Endothelial cell of umbilical vein (primary cell): ENCODE results near the gene C22orf42. TPM values are rescaled to one million over a fixed set of nuclear protein-coding genes. Genes with fewer than 3 reads are reported as not detected.

Experiments
- BruUV-seq: library from RNA; stranded (reverse); fragments of 400-500 nt; replicated peaks from 2 replicates; lab custom pipeline; 2021; lab: Mats Ljungman, UMichigan
- CTCF ChIA-PET: fragments of 300-600, 350-600 bp; sonication (Branson Sonifier 250); formaldehyde crosslinking; loops from one replicate; lab custom pipeline; 2021; ENCODE audit warnings: antibody characterized with exemption, inconsistent platforms; lab: Charles Lee
- POLR2A ChIA-PET: fragments of 300-600, 350-600 bp; sonication (Branson Sonifier 250); formaldehyde crosslinking; loops from one replicate; lab custom pipeline; 2021; ENCODE audit warnings: antibody characterized with exemption, inconsistent platforms; lab: Charles Lee
- DNase-seq: peaks from one replicate; pipeline ENCODE4 v3.0.0-alpha.2; 2011; ENCODE audit warnings: low read depth, low spot score
- FAIRE-seq: peaks from 2 replicates; lab custom pipeline; 2011; peaks lifted over from hg19 to GRCh38; lab: Jason Lieb, UNC
- H2AFZ ChIP-seq: 2 replicates; pipeline ENCODE4 v1.6.0; 2012; ENCODE audit warnings: low read depth, low read length, control low read depth, inconsistent platforms
- H3K27ac ChIP-seq: 2 replicates; pipeline ENCODE4 v1.5.1; 2011; ENCODE audit warnings: low read depth, mild to moderate bottlenecking, control low read depth, low read length, moderate library complexity; ENCODE audit not compliant: insufficient read depth
- H3K27me3 ChIP-seq, 2 experiments: 2 replicates each; pipeline versions ENCODE4 v1.6.0 to v1.6.1; 2011; ENCODE audit warnings: low read length in 2 of 2, mixed read lengths in 1 of 2; ENCODE audit not compliant: control insufficient read depth in 2 of 2, insufficient read depth in 2 of 2
- H3K36me3 ChIP-seq, 2 experiments: 2 replicates in 1 of 2; 3 replicates in 1 of 2; pipeline ENCODE4 v1.5.1; 2011; ENCODE audit warnings: low read length in 2 of 2, mild to moderate bottlenecking in 1 of 2, moderate library complexity in 1 of 2; ENCODE audit not compliant: control insufficient read depth in 2 of 2, insufficient read depth in 2 of 2; ENCODE audit errors: extremely low read depth in 1 of 2
- H3K4me1 ChIP-seq: 3 replicates; pipeline ENCODE4 v1.5.1; 2011; ENCODE audit warnings: mild to moderate bottlenecking, low read length; ENCODE audit not compliant: control insufficient read depth, insufficient read depth; ENCODE audit errors: extremely low read depth
- H3K4me2 ChIP-seq: 2 replicates; pipeline ENCODE4 v1.6.1; 2011; ENCODE audit warnings: low read length, control low read depth, mixed read lengths; ENCODE audit not compliant: insufficient read depth
- H3K4me3 ChIP-seq, 3 experiments: fragments of 200-600 bp in 1 of 3; sonication (generic), shearing (Covaris generic) in 1 of 3; replicated peaks in 1 of 3; 2 replicates each; pipeline ENCODE4 v1.5.1; 2011 to 2016; ENCODE audit warnings: control low read depth in 3 of 3, low read length in 3 of 3, mild to moderate bottlenecking in 2 of 3, inconsistent platforms in 1 of 3, low read depth in 1 of 3, moderate library complexity in 1 of 3; ENCODE audit not compliant: insufficient read depth in 1 of 3
- H3K79me2 ChIP-seq: 2 replicates; pipeline ENCODE4 v1.6.0; 2012; ENCODE audit warnings: low read length, inconsistent platforms; ENCODE audit not compliant: control insufficient read depth, insufficient read depth
- H3K9ac ChIP-seq: replicated peaks from 2 replicates; pipeline ENCODE3; 2011; ENCODE audit warnings: low read length, control low read depth; ENCODE audit not compliant: insufficient read depth; ENCODE audit errors: extremely low read depth
- H3K9me1 ChIP-seq: replicated peaks from 3 replicates; pipeline ENCODE4 v1.6.0; 2011; ENCODE audit warnings: mild to moderate bottlenecking, low read length; ENCODE audit not compliant: control insufficient read depth, insufficient read depth; ENCODE audit errors: extremely low read depth
- H3K9me3 ChIP-seq: replicated peaks from 2 replicates; pipeline ENCODE4 v1.5.1; 2012; ENCODE audit warnings: low read length, inconsistent platforms; ENCODE audit not compliant: control insufficient read depth, insufficient read depth
- H4K20me1 ChIP-seq: replicated peaks from 2 replicates; pipeline ENCODE3; 2011; ENCODE audit warnings: mild to moderate bottlenecking, low read length; ENCODE audit not compliant: control insufficient read depth, insufficient read depth; ENCODE audit errors: extremely low read depth
- CTCF ChIP-seq, 2 donors: IDR thresholded peaks; 1 replicate in 1 of 2; 2 replicates in 1 of 2; pipeline ENCODE4 v1.5.1; 2011; ENCODE audit warnings: low read length in 2 of 2, mild to moderate bottlenecking in 2 of 2, moderate library complexity in 2 of 2, control low read depth in 1 of 2, inconsistent platforms in 1 of 2, low read depth in 1 of 2; ENCODE audit not compliant: insufficient read depth in 1 of 2; ENCODE audit errors: extremely low read depth in 1 of 2
- EZH2 ChIP-seq: IDR thresholded peaks from 2 replicates; pipeline ENCODE4 v1.6.1; 2012; ENCODE audit warnings: borderline replicate concordance, low read depth, mild to moderate bottlenecking, moderate library complexity, low read length, inconsistent platforms; ENCODE audit not compliant: severe bottlenecking
- FOS ChIP-seq: IDR thresholded peaks from 2 replicates; pipeline ENCODE4 v1.6.1; 2011; ENCODE audit warnings: mild to moderate bottlenecking, low read length, moderate library complexity, borderline replicate concordance; ENCODE audit not compliant: insufficient read depth
- GATA2 ChIP-seq: IDR thresholded peaks from 2 replicates; pipeline ENCODE4 v1.7.0; 2011; ENCODE audit warnings: low read depth, mild to moderate bottlenecking, moderate library complexity, mixed read lengths, low read length; ENCODE audit not compliant: insufficient read length, insufficient read depth
- JUN ChIP-seq: IDR thresholded peaks from 2 replicates; pipeline ENCODE4 v1.6.1; 2011; ENCODE audit warnings: borderline replicate concordance, low read depth; ENCODE audit not compliant: insufficient read length, insufficient read depth
- MAX ChIP-seq: IDR thresholded peaks from 2 replicates; pipeline ENCODE4 v1.6.1; 2011; ENCODE audit not compliant: insufficient read depth, insufficient read length
- MYC ChIP-seq: IDR thresholded peaks from one replicate; pipeline ENCODE4 v1.6.1; 2011; ENCODE audit warnings: mild to moderate bottlenecking, low read depth, low read length
- POLR2A ChIP-seq: IDR thresholded peaks from 2 replicates; pipeline ENCODE4 v1.6.1; 2012; ENCODE audit warnings: low read depth, mild to moderate bottlenecking, control low read depth, low read length
- POLR2AphosphoS5 ChIP-seq: IDR thresholded peaks from 2 replicates; pipeline ENCODE4 v1.6.1; 2012; ENCODE audit warnings: low read depth, mild to moderate bottlenecking, control low read depth, low read length, moderate library complexity; ENCODE audit not compliant: insufficient read depth
- dilution Hi-C: fragments of 300-500 bp; cut with MboI; formaldehyde crosslinking; loops from one replicate; pipeline ENCODE4 v1.15.0; 2019; ENCODE audit warnings: low sequenced_read_pairs; ENCODE audit not compliant: extremely low pct_ligation_motif_present
- intact Hi-C: fragments of 100-400 bp; cut with micrococcal nuclease; formaldehyde crosslinking; loops from one replicate; pipeline ENCODE4 v1.10.0; 2022
- polyA plus RNA-seq, 4 experiments: library from polyadenylated mRNA; depleted of rRNA in 3 of 4; stranded (reverse) in 3 of 4; unstranded in 1 of 4; fragments of >200 nt; gene quantifications; 2 replicates each; pipeline versions ENCODE4 v1.2.1 to v1.2.3, GENCODE V29; 2011 to 2012; ENCODE audit warnings: missing spikeins in 1 of 4
- total RNA-seq: library from RNA; stranded (reverse); gene quantifications from 2 replicates; pipeline ENCODE4 v1.2.3, GENCODE V29; 2021

Gene C22orf42
- total and polyA plus RNA-seq, 2 donors (not counting 3 experiments of a cell fraction or from before 2014, with no cell fraction given), result not detected

GRCh38 chr22:32119568-32120235 lies 39.4 kb downstream of the C22orf42 start:
- CTCF ChIA-PET, result no interaction called here
- Histone ChIP-seq H3K4me2 (no peak overlapping the region), H3K79me2 (no peaks in the 10 kb centered on the region), H3K9me1 (no peaks in the 10 kb centered on the region), H4K20me1 (no peaks in the 10 kb centered on the region), H3K9me3 (no peaks in the 10 kb centered on the region), H2AFZ (no peak overlapping the region), H3K9ac (no peak overlapping the region), H3K4me1 (no peaks in the 10 kb centered on the region), H3K4me3 (no peak overlapping the region), H3K36me3 (no peaks in the 10 kb centered on the region), H3K27me3 (peaks cover 0 to 7% of the 10 kb centered on the region in 2 experiments), H3K27ac (no peak overlapping the region)
- FAIRE-seq (no peak), DNase-seq (no peak)
- dilution Hi-C loops (no loop called here), intact Hi-C loops (no loop called here)
- POLR2A ChIA-PET, result no interaction called here
- TF ChIP-seq JUN (no peak), EZH2 (no peak), MYC (no peak), FOS (no peak), POLR2AphosphoS5 (no peak), MAX (no peak), GATA2 (no peak), CTCF (IDR thresholded peaks at IDR 0.05; ENCODE audit: extremely low read depth in 1 of 2, insufficient read depth in 1 of 2, low read depth in 1 of 2, low read length in 2 of 2) (no peak), POLR2A (no peak)
- no TSS peak for BruUV-seq
